Tibial nerve (tissue), 4 donors: ENCODE results near the gene BCAS3.

Experiments
- CTCF ChIP-seq, 5 experiments: fragments of 200-600 bp in 3 of 5; fragments of 450-650 bp in 2 of 5; sonication (generic) in 3 of 5; IDR thresholded peaks; one replicate each; pipeline ENCODE4 v1.5.1; 2016 to 2019; ENCODE audit warnings: antibody characterized with exemption in 5 of 5, mild to moderate bottlenecking in 3 of 5, moderate library complexity in 2 of 5
- EP300 ChIP-seq, 2 donors: sonication (generic); formaldehyde crosslinking; IDR thresholded peaks; one replicate each; pipeline ENCODE4 v1.6.1; 2017; ENCODE audit warnings: antibody characterized with exemption in 2 of 2, mild to moderate bottlenecking in 1 of 2
- POLR2A ChIP-seq, 2 donors: fragments of 450-650 bp; IDR thresholded peaks; one replicate each; pipeline ENCODE4 v1.6.1; 2017; ENCODE audit warnings: antibody characterized with exemption in 2 of 2, mild to moderate bottlenecking in 2 of 2, moderate library complexity in 2 of 2

- TF ChIP-seq CTCF (IDR thresholded peaks at IDR 0.05) (no peak), POLR2A (IDR thresholded peaks at IDR 0.05) (no peak), EP300 (IDR thresholded peaks at IDR 0.05) (no peak)
Measured at GRCh38 chr17:61223725-61224124, 546.1 kb downstream of the BCAS3 start.
